ENCODE data around the gene FAM177B. TPM values are rescaled to one million over a fixed set of nuclear protein-coding genes. Genes with fewer than 3 reads are reported as not detected.

The FAM177B gene
- total RNA-seq, 1 experiment from 2014 or later: not detected

DNA sequence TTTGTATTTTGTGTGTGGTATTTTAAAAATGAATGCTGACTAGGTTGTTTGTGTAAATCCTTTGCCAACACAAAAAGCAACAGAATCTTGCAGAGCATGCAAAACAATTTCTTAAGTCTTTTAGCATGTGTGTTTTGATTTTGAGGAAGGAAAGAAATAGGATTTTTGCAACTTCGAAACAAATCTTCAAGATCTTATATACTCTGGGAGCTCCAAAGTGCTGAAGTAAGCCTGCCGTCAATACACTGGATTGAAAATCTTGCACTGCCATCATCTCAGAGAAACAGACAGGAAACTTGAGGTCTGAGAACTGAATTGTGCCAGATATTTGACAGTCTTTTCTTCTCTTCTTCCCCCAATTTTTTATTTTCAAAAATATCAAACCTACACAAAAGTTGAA, 48.5 kb downstream of the FAM177B start:
- no peak for DNase-seq (ENCODE audit: low read depth)

GRCh38 chr1:222786121-222786520, 49.1 kb downstream of the FAM177B start:
- DNase-seq (ENCODE audit: low read depth): peak; percentile 28

- no peak for DNase-seq (ENCODE audit: low read depth)
Observed at GRCh38 chr1:222787729-222788128, 50.7 kb downstream of the FAM177B start.

DNA sequence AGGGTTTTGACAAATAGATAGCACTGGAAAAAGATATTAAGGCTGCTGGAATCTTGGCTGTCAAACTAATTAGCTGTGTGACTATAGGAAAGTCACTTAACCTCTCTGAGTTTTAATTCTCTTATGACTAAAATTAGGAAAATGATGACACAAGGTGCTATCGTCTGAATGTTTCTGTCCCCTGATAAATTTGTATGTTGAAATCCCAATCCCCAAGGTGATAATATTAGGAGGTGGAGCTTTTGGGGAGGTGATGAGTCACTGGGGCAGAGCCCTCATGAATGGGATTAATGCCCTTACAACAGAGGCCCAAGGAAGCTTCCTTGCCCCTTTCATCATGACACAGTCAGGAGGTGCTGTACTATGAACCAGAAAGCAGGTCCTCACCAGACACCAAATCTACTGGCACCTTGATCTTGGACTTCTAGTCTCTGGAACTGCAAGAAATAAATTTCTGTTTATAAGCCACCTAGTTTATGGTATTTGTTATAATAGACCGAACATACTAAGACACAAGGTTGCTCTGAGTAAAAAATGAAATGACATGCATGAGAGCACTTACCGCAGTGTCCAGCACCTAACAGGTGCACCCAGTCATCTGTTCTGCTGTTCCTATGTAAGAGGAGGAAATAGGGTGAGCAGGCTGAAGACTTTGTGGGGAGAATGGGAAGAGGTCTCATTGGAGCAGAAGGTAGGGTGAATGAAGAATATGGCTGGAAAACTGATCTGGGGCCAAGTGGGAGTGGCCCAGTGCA, 51.6 kb downstream of the FAM177B start:
- no peak for DNase-seq (ENCODE audit: low read depth)

- no peak for DNase-seq (ENCODE audit: low read depth)
Observed at GRCh38 chr1:222790115-222790514, 53.1 kb downstream of the FAM177B start.

- DNase-seq (ENCODE audit: low read depth): no peak
Observed at GRCh38 chr1:222790520-222790919, 53.5 kb downstream of the FAM177B start.

GRCh38 chr1:222791006-222791710, 54.2 kb downstream of the FAM177B start:
- DNase-seq (ENCODE audit: low read depth): peak; percentile 55

DNA sequence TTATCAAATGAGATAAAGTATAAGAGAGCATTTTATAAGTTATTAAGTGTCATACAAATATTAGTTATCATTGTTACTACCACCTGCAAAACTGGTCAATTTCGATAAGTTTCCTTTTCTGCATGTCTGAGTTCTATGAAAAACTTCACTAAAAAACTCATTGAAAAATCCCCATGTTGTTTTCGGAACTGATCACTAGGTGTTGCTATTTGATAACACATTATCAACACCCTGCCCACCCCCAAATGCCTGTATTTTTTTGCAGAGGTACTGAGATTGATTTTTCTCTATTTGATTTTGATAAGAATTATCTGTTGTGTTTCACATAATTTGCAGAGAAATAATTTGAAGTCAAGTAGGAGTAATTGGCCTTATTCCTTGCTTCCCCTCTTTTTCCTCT, 55.7 kb downstream of the FAM177B start:
- peak; percentile 34 for DNase-seq (ENCODE audit: low read depth)

DNA sequence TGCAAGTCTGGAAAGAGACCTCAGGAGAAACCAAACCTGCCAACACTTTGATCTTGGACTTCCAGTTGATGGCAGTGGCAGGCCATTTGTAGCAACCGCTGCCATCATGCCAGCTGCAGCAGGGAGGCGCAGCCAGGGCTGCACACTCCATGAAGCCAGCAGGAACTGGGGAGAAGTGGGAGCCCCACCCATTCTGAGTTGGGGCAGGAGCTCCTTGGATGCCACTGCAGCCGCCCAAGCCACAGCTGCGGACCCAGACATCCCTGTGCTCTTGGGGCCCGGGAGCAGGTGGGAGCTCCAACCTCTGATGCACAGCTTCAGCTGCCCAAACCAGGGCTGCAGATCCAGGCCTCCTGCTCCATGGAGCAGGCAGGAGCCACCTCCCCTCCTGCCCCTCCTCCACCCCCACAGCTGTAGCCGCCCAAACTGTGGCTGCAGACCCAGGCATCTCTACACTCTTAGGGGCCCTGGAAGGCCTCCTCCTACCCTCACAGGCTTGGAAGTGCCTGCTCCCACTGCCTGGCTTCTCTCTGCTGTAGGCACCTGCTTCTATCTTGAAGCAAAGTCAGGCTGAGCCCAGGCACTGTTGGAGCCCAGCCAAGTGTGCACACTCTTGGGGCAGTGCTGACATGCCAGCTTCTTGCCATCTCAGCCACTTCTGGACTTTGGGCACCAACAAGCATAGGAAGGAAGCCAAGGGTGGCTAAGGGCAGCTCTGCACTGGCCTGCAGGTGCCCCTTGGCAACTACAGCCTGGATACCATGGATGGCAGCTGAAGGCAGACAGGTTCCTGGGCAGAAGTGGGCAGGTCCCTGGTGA, 57.9 kb downstream of the FAM177B start:
- peak; percentile 54 for DNase-seq (ENCODE audit: low read depth)

DNA sequence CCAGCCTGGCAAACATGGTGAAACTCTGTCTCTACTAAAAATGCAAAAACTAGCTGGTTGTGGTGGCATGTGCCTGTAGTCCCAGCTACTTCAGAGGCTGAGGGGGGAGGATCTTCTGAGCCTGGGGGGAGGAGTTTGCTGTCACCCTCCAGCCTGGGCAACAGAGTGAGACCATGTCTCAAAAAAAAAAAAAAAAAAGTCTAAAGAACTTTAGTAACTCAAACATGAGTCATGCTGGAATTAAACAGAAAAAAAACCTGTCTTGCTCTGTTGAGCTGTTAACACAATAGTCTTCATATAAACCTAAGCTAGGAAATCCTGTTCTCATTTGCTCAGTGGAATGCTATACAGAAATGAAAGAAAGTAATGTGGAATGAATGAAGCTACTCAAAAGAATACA, 61.1 kb downstream of the FAM177B start:
- peak; percentile 81 for DNase-seq (ENCODE audit: low read depth)

GRCh38 chr1:222798975-222799374, 62.0 kb downstream of the FAM177B start:
- no peak for DNase-seq (ENCODE audit: low read depth)

Other genes starting within 250 kb of the FAM177B start
- 3.3 and 3.9 TPM in 2 replicates for gene HHIPL2, start 189.1 kb upstream of the FAM177B start, total RNA-seq (2014; rRNA removed; shearing (Covaris generic))
- gene TAF1A, start 147.3 kb upstream of the FAM177B start, total RNA-seq (2014; rRNA removed; shearing (Covaris generic)): 9.3 and 16.7 TPM in 2 replicates
- 51.0 and 53.7 TPM in 2 replicates for gene MIA3, start 119.1 kb upstream of the FAM177B start, total RNA-seq (2014; rRNA removed; shearing (Covaris generic))
- gene AIDA, start 24.7 kb upstream of the FAM177B start, total RNA-seq (2014; rRNA removed; shearing (Covaris generic)): 30.1 and 60.1 TPM in 2 replicates
- 61.7 and 82.1 TPM in 2 replicates for gene BROX, start 24.6 kb upstream of the FAM177B start, total RNA-seq (2014; rRNA removed; shearing (Covaris generic))
- gene DISP1, start 77.8 kb downstream of the FAM177B start, total RNA-seq (2014; rRNA removed; shearing (Covaris generic)): 6.0 and 8.1 TPM in 2 replicates